ENCODE results near the gene RBPMS2.

The RBPMS2 gene

GRCh38 chr15:64695561-64695992 lies 79.8 kb downstream of the RBPMS2 start:
- Histone ChIP-seq H3K36me3 (ENCODE audit: control insufficient read depth in 2 of 2, insufficient read depth in 1 of 2, low read length in 2 of 2) (peaks cover 5 to 49% of the 10 kb centered on the region in 2 experiments), H3K4me1 (ENCODE audit: control insufficient read depth, insufficient read depth, low read length) (peaks cover 13% of the 10 kb centered on the region), H3K27ac (ENCODE audit: extremely low read depth, low read depth, low read length) (no peak overlapping the region), H3K9me3 (ENCODE audit: control insufficient read depth, insufficient read depth, low read depth, low read length) (no peaks in the 10 kb centered on the region), H3K4me3 (ENCODE audit: low read depth, low read length) (no peak overlapping the region)
- TF ChIP-seq ZNF133 (tag by site-specific recombination; IDR thresholded peaks at IDR 0.05) (no peak), PRDM4 (tag by site-specific recombination; IDR thresholded peaks at IDR 0.05) (no peak), ZNF561 (tag by site-specific recombination; IDR thresholded peaks at IDR 0.05; ENCODE audit: borderline replicate concordance) (no peak), YY2 (tag by site-specific recombination; IDR thresholded peaks at IDR 0.05) (no peak), ZNF645 (tag by site-specific recombination; IDR thresholded peaks at IDR 0.05) (no peak), ZNF157 (tag by site-specific recombination; IDR thresholded peaks at IDR 0.05) (no peak), ZNF423 (tag by site-specific recombination; IDR thresholded peaks at IDR 0.05) (no peak), ZNF266 (tag by site-specific recombination; IDR thresholded peaks at IDR 0.05; ENCODE audit: low read depth) (no peak), ZFP41 (tag by site-specific recombination; IDR thresholded peaks at IDR 0.05; ENCODE audit: borderline replicate concordance) (no peak), ZFP3 (tag by site-specific recombination; IDR thresholded peaks at IDR 0.05; ENCODE audit: low read depth) (no peak), ZBTB20 (tag by site-specific recombination; IDR thresholded peaks at IDR 0.05) (no peak), ZNF571 (tag by site-specific recombination; IDR thresholded peaks at IDR 0.05) (no peak), ZBTB44 (tag by site-specific recombination; IDR thresholded peaks at IDR 0.05) (no peak)
- ChIA-PET CTCF (interaction anchor here (0.8 to 2.5 kb wide), 3 partner anchors 26 to 300 kb away, joined by 3 to 13 read pairs (median 4); no protein-coding TSS in a partner anchor), POLR2A (no interaction called here)

- ChIA-PET CTCF (interaction anchor here (0.8 to 2.5 kb wide), 2 partner anchors 27 to 33 kb away, joined by 3 to 13 read pairs; no protein-coding TSS in a partner anchor), POLR2A (no interaction called here)
- H3K4me1 ChIP-seq (ENCODE audit: control insufficient read depth, insufficient read depth, low read length): peaks cover 8% of the 10 kb centered on the region
- H3K27ac ChIP-seq (ENCODE audit: extremely low read depth, low read depth, low read length): no peak overlapping the region
- TF ChIP-seq ZNF157 (tag by site-specific recombination; IDR thresholded peaks at IDR 0.05) (no peak), ZNF704 (tag by site-specific recombination; IDR thresholded peaks at IDR 0.05) (no peak), ZNF843 (tag by site-specific recombination; IDR thresholded peaks at IDR 0.05) (no peak), OSR2 (tag by site-specific recombination; IDR thresholded peaks at IDR 0.05) (no peak), ZBTB17 (tag by site-specific recombination; IDR thresholded peaks at IDR 0.05) (no peak), ZNF692 (tag by site-specific recombination; IDR thresholded peaks at IDR 0.05) (no peak), FEZF1 (tag by site-specific recombination; IDR thresholded peaks at IDR 0.05) (no peak), ZNF37A (tag by site-specific recombination; IDR thresholded peaks at IDR 0.05) (no peak)
- no peak overlapping the region for H3K4me3 ChIP-seq (ENCODE audit: low read depth, low read length)
- peaks cover 5 to 51% of the 10 kb centered on the region in 2 experiments for H3K36me3 ChIP-seq (ENCODE audit: control insufficient read depth in 2 of 2, insufficient read depth in 1 of 2, low read length in 2 of 2)
- no peaks in the 10 kb centered on the region for H3K9me3 ChIP-seq (ENCODE audit: control insufficient read depth, insufficient read depth, low read depth, low read length)
Observed at GRCh38 chr15:64694816-64695215, 80.6 kb downstream of the RBPMS2 start.
